Heart left ventricle (tissue), 13 donors: ENCODE measurements around the gene NCSTN.

ENCODE experiments used
- CTCF ChIP-seq, 12 donors: fragments of 200-600 bp; sonication (generic) in 4 of 12; IDR thresholded peaks; one replicate each; pipeline versions ENCODE4 v1.5.0 to v1.8.0; 2018 to 2022; ENCODE audit warnings: antibody characterized with exemption in 12 of 12, mild to moderate bottlenecking in 5 of 12
- POLR2A ChIP-seq, 2 donors: fragments of 450-650 bp; IDR thresholded peaks; one replicate each; pipeline ENCODE4 v1.6.1; 2017; ENCODE audit warnings: antibody characterized with exemption in 2 of 2, mild to moderate bottlenecking in 2 of 2, moderate library complexity in 2 of 2
- donor health status: ischemic (EF 13 %, LVEDD 7.1; RV severe dilation, severe dysfunction).
- donor health status: DM: no; HTN: yes; CAD: no.
- donor health status: DM: no; HTN: no; CAD: no.
- donor health status: ischemic (EF 25% LVEDD 6.9; RV normal size, moderate dysfunction).
- donor health status: ischemic (EF 25% LVEDD 5.7; RV mildly dilated, moderate dysfunction).
- donor health status: ischemic (EF 35%, LVEDD 5.7; RV mildly dilated, moderate dysfunction).
- donor health status: nonischemic (EF 11% LVEDD 7.7; RV severe dilation, severe dysfunction).
- donor health status: DM: yes; HTN: yes; CAD: no.
- donor health status: PGD.
- donor health status: ischemic (EF 29% LVEDD 5.4; RV normal size, mild dysfunction).
- donor health status: nonischemic (EF 23%, LVEDD 6.1; RV moderate dilation, normal function).

GRCh38 chr1:160376525-160377131 is 33.4 kb downstream of the NCSTN start:
- TF ChIP-seq CTCF (IDR thresholded peaks at IDR 0.05): peak; percentile 68 to 95 (median 88)
- TF ChIP-seq POLR2A (IDR thresholded peaks at IDR 0.05): no peak
